DMS153 (cell line): Measurements from ENCODE around the gene CADM3.

Experiments
- DNase-seq: peaks from one replicate; lab custom pipeline; 2025; lab: John Stamatoyannopoulos, UW

The CADM3 gene

GRCh38 chr1:159206110-159206509 lies 34.7 kb downstream of the CADM3 start:
- DNase-seq = no peak

GRCh38 chr1:159207080-159207479 lies 35.7 kb downstream of the CADM3 start:
- DNase-seq = no peak

GRCh38 chr1:159207774-159208173 lies 36.4 kb downstream of the CADM3 start:
- DNase-seq = no peak

GRCh38 chr1:159208175-159208825 lies 36.9 kb downstream of the CADM3 start:
- DNase-seq = no peak

GRCh38 chr1:159209061-159209460 lies 37.6 kb downstream of the CADM3 start:
- no peak for DNase-seq

GRCh38 chr1:159211331-159212136 lies 40.1 kb downstream of the CADM3 start:
- peak; percentile 26 for DNase-seq

- DNase-seq = no peak
These were observed 41.2 kb downstream of the CADM3 start for GRCh38 chr1:159212596-159212995.

GRCh38 chr1:159214149-159214760 lies 42.8 kb downstream of the CADM3 start:
- no peak for DNase-seq

- DNase-seq = no peak
These were observed 47.5 kb downstream of the CADM3 start for GRCh38 chr1:159218649-159219636.

GRCh38 chr1:159222075-159222865 lies 50.9 kb downstream of the CADM3 start:
- no peak for DNase-seq

GRCh38 chr1:159223004-159223403 lies 51.6 kb downstream of the CADM3 start:
- no peak for DNase-seq

- no peak for DNase-seq
These were observed 57.1 kb downstream of the CADM3 start for GRCh38 chr1:159228554-159228953.

GRCh38 chr1:159229260-159229885 lies 58.0 kb downstream of the CADM3 start:
- no peak for DNase-seq

GRCh38 chr1:159229896-159230295 lies 58.5 kb downstream of the CADM3 start:
- DNase-seq = no peak

- no peak for DNase-seq
These were observed 68.3 kb downstream of the CADM3 start for GRCh38 chr1:159239551-159240220.

GRCh38 chr1:159247266-159247665 lies 75.9 kb downstream of the CADM3 start:
- DNase-seq = no peak

GRCh38 chr1:159248311-159248710 lies 76.9 kb downstream of the CADM3 start:
- no peak for DNase-seq

GRCh38 chr1:159250638-159251216 lies 79.3 kb downstream of the CADM3 start:
- no peak for DNase-seq
